Mesenchymal stem cell (in vitro differentiated cells and primary cell): ENCODE results near the gene PLEKHG5.

ENCODE experiments used
- DNase-seq: peaks from one replicate; pipeline ENCODE4 v3.0.0-alpha.2; 2013
- H2AFZ ChIP-seq: one replicate; pipeline ENCODE4 v1.6.1; 2013; ENCODE audit warnings: low read depth, mild to moderate bottlenecking, control low read depth, inconsistent platforms, low read length, moderate library complexity
- H2AK5ac ChIP-seq: 2 replicates; pipeline ENCODE4 v1.6.1; 2013; ENCODE audit warnings: low read length, moderate library complexity, mild to moderate bottlenecking, inconsistent platforms; ENCODE audit not compliant: severe bottlenecking
- H2BK120ac ChIP-seq: one replicate; pipeline ENCODE4 v1.6.1; 2013; ENCODE audit warnings: low read depth, mild to moderate bottlenecking, inconsistent platforms, low read length, moderate library complexity
- H2BK12ac ChIP-seq, 2 experiments: one replicate each; pipeline ENCODE4 v1.6.1; 2013; ENCODE audit warnings: inconsistent platforms in 2 of 2, low read length in 2 of 2, mild to moderate bottlenecking in 2 of 2, moderate library complexity in 2 of 2, control low read depth in 1 of 2
- H2BK15ac ChIP-seq: one replicate; pipeline ENCODE4 v1.6.1; 2013; ENCODE audit warnings: mild to moderate bottlenecking, low read depth, inconsistent platforms; ENCODE audit not compliant: poor library complexity, severe bottlenecking
- H2BK5ac ChIP-seq: 2 replicates; pipeline ENCODE4 v1.6.1; 2013; ENCODE audit warnings: low read depth, mild to moderate bottlenecking, low read length, control low read depth, inconsistent platforms; ENCODE audit not compliant: poor library complexity, severe bottlenecking
- H3K14ac ChIP-seq, 2 experiments: one replicate each; pipeline ENCODE4 v1.6.1; 2013; ENCODE audit warnings: inconsistent platforms in 2 of 2, low read length in 2 of 2, control low read depth in 1 of 2, mild to moderate bottlenecking in 1 of 2, moderate library complexity in 1 of 2
- H3K18ac ChIP-seq, 2 experiments: one replicate each; pipeline ENCODE4 v1.6.1; 2013; ENCODE audit warnings: inconsistent platforms in 2 of 2, low read length in 2 of 2, control low read depth in 1 of 2, low read depth in 1 of 2, mild to moderate bottlenecking in 1 of 2
- H3K23ac ChIP-seq, 2 experiments: one replicate each; pipeline ENCODE4 v1.6.1; 2013; ENCODE audit warnings: inconsistent platforms in 2 of 2, low read length in 2 of 2, mild to moderate bottlenecking in 2 of 2, moderate library complexity in 2 of 2, control low read depth in 1 of 2
- H3K27ac ChIP-seq: 2 replicates; pipeline ENCODE4 v1.5.1; 2013; ENCODE audit warnings: mild to moderate bottlenecking, moderate library complexity, low read length, control low read depth, inconsistent platforms; ENCODE audit not compliant: poor library complexity, severe bottlenecking
- H3K27me3 ChIP-seq, 2 experiments: 2 replicates each; pipeline versions ENCODE4 v1.6.1 to v1.7.0; 2013; ENCODE audit warnings: low read length in 2 of 2, mild to moderate bottlenecking in 2 of 2, moderate library complexity in 2 of 2, control low read depth in 1 of 2, inconsistent platforms in 1 of 2; ENCODE audit not compliant: control insufficient read depth in 1 of 2, insufficient read depth in 1 of 2
- H3K36me3 ChIP-seq, 2 experiments: 2 replicates each; pipeline versions ENCODE4 v1.6.1 to v1.7.0; 2013; ENCODE audit warnings: low read length in 2 of 2, control low read depth in 1 of 2, inconsistent platforms in 1 of 2, low read depth in 1 of 2, mild to moderate bottlenecking in 1 of 2; ENCODE audit not compliant: insufficient read depth in 2 of 2, control insufficient read depth in 1 of 2
- H3K4ac ChIP-seq, 2 experiments: one replicate each; pipeline ENCODE4 v1.6.1; 2013; ENCODE audit warnings: inconsistent platforms in 2 of 2, low read length in 2 of 2, mild to moderate bottlenecking in 2 of 2, moderate library complexity in 2 of 2, control low read depth in 1 of 2, low read depth in 1 of 2
- H3K4me1 ChIP-seq: 2 replicates; pipeline ENCODE4 v1.6.1; 2013; ENCODE audit warnings: low read depth, low read length, control low read depth; ENCODE audit not compliant: control insufficient read depth, insufficient read depth
- H3K4me2 ChIP-seq: 2 replicates; pipeline ENCODE4 v1.6.1; 2013; ENCODE audit warnings: low read length, mild to moderate bottlenecking, inconsistent platforms; ENCODE audit not compliant: poor library complexity, severe bottlenecking
- H3K4me3 ChIP-seq, 2 experiments: 2 replicates each; pipeline versions ENCODE4 v1.5.1 to v1.7.0; 2013; ENCODE audit warnings: low read length in 2 of 2, mild to moderate bottlenecking in 2 of 2, control low read depth in 1 of 2, low read depth in 1 of 2; ENCODE audit not compliant: insufficient read depth in 1 of 2
- H3K79me1 ChIP-seq: replicated peaks from 2 replicates; pipeline ENCODE4 v1.6.1; 2013; ENCODE audit warnings: mild to moderate bottlenecking, control low read depth, low read length, inconsistent platforms; ENCODE audit not compliant: poor library complexity, severe bottlenecking
- H3K9ac ChIP-seq: 2 replicates; pipeline ENCODE4 v1.7.0; 2013; ENCODE audit warnings: mild to moderate bottlenecking, low read length, moderate library complexity
- H3K9me3 ChIP-seq: 2 replicates; pipeline ENCODE4 v1.7.0; 2013; ENCODE audit warnings: mild to moderate bottlenecking, low read length; ENCODE audit not compliant: control insufficient read depth
- H4K8ac ChIP-seq: one replicate; pipeline ENCODE4 v1.6.1; 2013; ENCODE audit warnings: inconsistent platforms, mild to moderate bottlenecking, low read length, moderate library complexity
- H4K91ac ChIP-seq: one replicate; pipeline ENCODE4 v1.6.1; 2013; ENCODE audit warnings: mild to moderate bottlenecking, low read length, inconsistent platforms
- WGBS: methylation state at CpG from one replicate; pipeline ENCODE4 v1.1.7; 2013; ENCODE audit warnings: mixed read lengths; 5-methylcytosine and 5-hydroxymethylcytosine counted together

The PLEKHG5 gene

GRCh38 chr1:6528492-6528891 is 37.0 kb upstream of the PLEKHG5 start:
- no peak overlapping the region for H2BK12ac ChIP-seq
- H3K9me3 ChIP-seq = no peaks in the 10 kb centered on the region

GRCh38 chr1:6526316-6526715 is 34.8 kb upstream of the PLEKHG5 start:
- H3K23ac ChIP-seq = no peak overlapping the region
- no peak overlapping the region for H3K14ac ChIP-seq
- H3K79me1 ChIP-seq = peaks cover 20% of the 10 kb centered on the region
- H3K18ac ChIP-seq = no peak overlapping the region
- no peak overlapping the region for H4K91ac ChIP-seq
- H3K36me3 ChIP-seq = peaks cover 44 to 54% of the 10 kb centered on the region in 2 experiments
- H3K4me3 ChIP-seq = no peak overlapping the region
- H3K27ac ChIP-seq = no peak overlapping the region
- no peak overlapping the region for H2BK15ac ChIP-seq
- no peak overlapping the region for H2AFZ ChIP-seq
- H2BK5ac ChIP-seq = no peak overlapping the region
- H3K4me2 ChIP-seq = no peak overlapping the region
- WGBS = 87% methylated on average over 11 of the region's 11 CpGs
- no peak overlapping the region for H4K8ac ChIP-seq
- H2BK120ac ChIP-seq = no peak overlapping the region
- no peak for DNase-seq
- H2AK5ac ChIP-seq = no peak overlapping the region
- H3K4me1 ChIP-seq = no peaks in the 10 kb centered on the region
- no peak overlapping the region for H3K9ac ChIP-seq
- H3K27me3 ChIP-seq = no peaks in the 10 kb centered on the region
- no peaks in the 10 kb centered on the region for H3K9me3 ChIP-seq
- no peak overlapping the region for H3K4ac ChIP-seq
- no peak overlapping the region for H2BK12ac ChIP-seq

More at GRCh38 chr1:6528492-6528891, 37.0 kb upstream of the PLEKHG5 start:
- H3K4me3 ChIP-seq = no peak overlapping the region
- H3K4ac ChIP-seq = no peak overlapping the region
- H3K14ac ChIP-seq = no peak overlapping the region
- H3K4me2 ChIP-seq = no peak overlapping the region
- H3K36me3 ChIP-seq = peaks cover 60 to 76% of the 10 kb centered on the region in 2 experiments
- no peak overlapping the region for H3K9ac ChIP-seq
- H3K18ac ChIP-seq = no peak overlapping the region
- no peak overlapping the region for H2AFZ ChIP-seq
- H2BK5ac ChIP-seq = no peak overlapping the region
- no peak overlapping the region for H3K23ac ChIP-seq
- H3K4me1 ChIP-seq = no peaks in the 10 kb centered on the region
- H3K27ac ChIP-seq = no peak overlapping the region
- 95% methylated on average over 6 of the region's 7 CpGs for WGBS
- no peak overlapping the region for H2BK15ac ChIP-seq
- H2BK120ac ChIP-seq = no peak overlapping the region
- no peak overlapping the region for H4K8ac ChIP-seq
- H2AK5ac ChIP-seq = no peak overlapping the region
- H3K27me3 ChIP-seq = no peaks in the 10 kb centered on the region
- no peak overlapping the region for H4K91ac ChIP-seq
- H3K79me1 ChIP-seq = peaks cover 21% of the 10 kb centered on the region
- DNase-seq = no peak

DNA sequence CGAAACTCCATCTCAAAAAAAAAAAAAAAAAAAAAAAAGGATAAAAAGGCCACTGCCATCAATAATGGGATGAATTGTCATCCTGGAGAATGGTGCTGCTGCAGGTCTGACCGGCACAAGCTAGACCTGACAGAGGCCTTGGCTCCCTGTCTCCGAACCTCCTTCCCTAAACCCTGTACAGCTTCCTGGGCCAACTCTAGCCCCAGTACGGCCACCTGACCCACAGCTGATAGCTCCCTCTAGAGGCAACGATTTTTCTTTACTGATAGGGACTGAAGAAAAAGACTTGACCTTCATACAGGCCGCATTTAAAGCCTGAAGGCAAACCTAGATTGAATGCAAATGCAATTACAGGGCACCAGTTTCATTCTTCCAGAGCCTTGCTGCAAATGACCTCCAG is 32.1 kb upstream of the PLEKHG5 start:
- H2AFZ ChIP-seq = no peak overlapping the region
- H3K4me3 ChIP-seq = no peak overlapping the region
- H3K4me2 ChIP-seq = no peak overlapping the region
- no peak overlapping the region for H3K14ac ChIP-seq
- no peak overlapping the region for H4K91ac ChIP-seq
- no peak overlapping the region for H3K27ac ChIP-seq
- H3K23ac ChIP-seq = no peak overlapping the region
- H3K79me1 ChIP-seq = peaks cover 18% of the 10 kb centered on the region
- H2BK5ac ChIP-seq = no peak overlapping the region
- H3K4ac ChIP-seq = no peak overlapping the region
- H3K27me3 ChIP-seq = no peaks in the 10 kb centered on the region
- WGBS = 46% methylated on average over 6 of the region's 6 CpGs
- no peak overlapping the region for H3K18ac ChIP-seq
- no peak overlapping the region for H2BK12ac ChIP-seq
- DNase-seq = peak; percentile 56
- H3K9ac ChIP-seq = peak overlapping the region; percentile 31
- peaks cover 12% of the 10 kb centered on the region for H3K4me1 ChIP-seq
- H2AK5ac ChIP-seq = no peak overlapping the region
- H3K36me3 ChIP-seq = peaks cover 33 to 38% of the 10 kb centered on the region in 2 experiments
- H2BK15ac ChIP-seq = no peak overlapping the region
- H2BK120ac ChIP-seq = no peak overlapping the region
- no peak overlapping the region for H4K8ac ChIP-seq
- no peaks in the 10 kb centered on the region for H3K9me3 ChIP-seq

- Histone ChIP-seq H2BK15ac (no peak overlapping the region), H3K27ac (no peak overlapping the region), H3K18ac (no peak overlapping the region), H3K79me1 (peaks cover 11% of the 10 kb centered on the region), H3K4me1 (peaks cover 15% of the 10 kb centered on the region), H3K4me3 (no peak overlapping the region), H2BK5ac (no peak overlapping the region), H2AFZ (no peak overlapping the region), H2BK12ac (no peak overlapping the region), H3K14ac (no peak overlapping the region), H3K4me2 (no peak overlapping the region), H3K27me3 (no peaks in the 10 kb centered on the region), H2BK120ac (no peak overlapping the region), H3K9ac (no peak overlapping the region), H3K9me3 (no peaks in the 10 kb centered on the region), H2AK5ac (no peak overlapping the region), H3K23ac (no peak overlapping the region), H3K36me3 (peaks cover 19 to 22% of the 10 kb centered on the region in 2 experiments), H4K8ac (no peak overlapping the region), H3K4ac (no peak overlapping the region), H4K91ac (no peak overlapping the region)
- no peak for DNase-seq
- 67% methylated on average over 5 of the region's 5 CpGs for WGBS
Measured at GRCh38 chr1:6521536-6521935, 30.1 kb upstream of the PLEKHG5 start.
